HG03565 (cell line): Measurements from ENCODE around the gene ASS1.

Experiments used
- ATAC-seq: cut with Tn5 transposase; IDR thresholded peaks from one replicate; pipeline ENCODE4 v1.9.1; 2021; ENCODE audit warnings: mild to moderate bottlenecking, moderate library complexity; ENCODE audit not compliant: unreplicated experiment

The ASS1 gene

DNA sequence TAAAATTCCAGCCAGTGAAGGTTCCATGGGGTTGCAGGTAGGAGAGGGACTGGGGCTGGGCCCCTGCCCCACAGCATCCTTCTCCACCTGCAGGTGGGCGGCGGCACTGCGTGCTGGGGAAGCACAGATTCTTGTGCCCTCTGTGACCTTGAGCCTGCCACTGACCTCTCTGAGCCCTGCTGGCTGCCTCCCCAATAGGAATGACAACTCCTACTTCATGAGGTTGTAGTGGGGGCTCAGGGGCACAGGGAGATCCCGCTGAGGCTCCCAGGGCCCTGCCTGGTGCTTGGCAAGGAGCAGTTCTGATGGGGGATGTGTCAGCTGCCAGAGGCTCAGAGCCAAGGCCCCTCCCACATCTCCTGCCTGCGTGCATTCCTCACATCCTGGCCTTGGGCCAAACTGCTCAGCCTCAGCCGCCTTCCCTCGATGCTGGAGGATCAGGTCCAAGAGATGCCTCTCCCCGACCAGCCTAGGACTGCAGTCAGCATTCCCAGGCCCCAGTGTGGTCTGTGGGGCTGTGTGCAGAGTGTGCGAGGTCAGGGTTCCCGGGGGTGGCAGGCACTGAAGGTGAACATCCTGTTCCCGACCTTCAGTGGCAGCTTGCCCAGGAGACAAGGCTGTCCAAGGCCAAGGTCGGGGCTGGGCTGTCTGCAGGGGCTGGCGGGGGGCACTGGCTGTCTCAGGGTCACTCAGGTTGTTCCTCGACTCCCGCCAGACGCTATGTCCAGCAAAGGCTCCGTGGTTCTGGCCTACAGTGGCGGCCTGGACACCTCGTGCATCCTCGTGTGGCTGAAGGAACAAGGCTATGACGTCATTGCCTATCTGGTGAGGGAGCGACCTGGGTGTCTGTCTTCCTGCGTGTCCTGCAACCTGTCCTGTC is 7.0 kb downstream of the ASS1 start:
- no peak for ATAC-seq

DNA sequence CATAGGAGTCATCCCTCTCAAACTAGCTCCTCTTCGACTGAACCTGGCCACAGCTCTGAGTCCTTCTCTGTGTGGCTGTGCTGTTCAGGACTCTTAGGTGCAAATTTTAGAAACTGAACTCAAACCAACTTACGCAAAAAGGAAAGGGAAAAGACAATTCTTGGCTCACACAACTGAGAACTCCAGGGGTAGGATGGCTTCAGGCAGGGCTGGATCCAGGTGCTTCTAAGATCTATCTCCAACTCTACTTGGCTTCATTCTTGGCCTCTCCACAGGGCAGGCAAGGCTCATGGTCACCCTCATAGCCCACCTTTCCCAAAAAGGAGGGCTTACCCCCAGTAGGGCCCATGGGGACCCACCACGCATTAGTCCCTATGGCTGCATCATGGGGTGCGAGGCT is 8.1 kb downstream of the ASS1 start:
- ATAC-seq = no peak

DNA sequence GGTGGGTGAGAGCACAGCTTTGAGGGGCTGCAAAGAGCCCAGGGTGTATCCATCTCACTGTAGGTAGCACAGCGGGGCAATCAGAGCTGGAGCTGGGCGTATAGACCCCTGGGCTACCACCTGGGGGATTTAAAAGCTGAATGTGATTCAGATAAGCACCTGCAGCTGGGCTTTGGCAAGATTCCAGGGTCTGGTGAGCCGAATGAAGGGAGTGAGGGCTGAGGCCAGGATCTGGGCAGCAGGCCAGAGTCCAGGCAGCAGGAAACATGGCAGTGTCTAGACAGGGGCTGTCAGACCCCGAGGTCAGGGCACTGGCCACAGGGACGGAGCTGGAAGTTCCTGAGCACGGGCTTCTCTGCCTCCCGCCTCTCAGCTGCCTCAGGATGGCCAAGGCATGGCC is 8.7 kb downstream of the ASS1 start:
- ATAC-seq = no peak

DNA sequence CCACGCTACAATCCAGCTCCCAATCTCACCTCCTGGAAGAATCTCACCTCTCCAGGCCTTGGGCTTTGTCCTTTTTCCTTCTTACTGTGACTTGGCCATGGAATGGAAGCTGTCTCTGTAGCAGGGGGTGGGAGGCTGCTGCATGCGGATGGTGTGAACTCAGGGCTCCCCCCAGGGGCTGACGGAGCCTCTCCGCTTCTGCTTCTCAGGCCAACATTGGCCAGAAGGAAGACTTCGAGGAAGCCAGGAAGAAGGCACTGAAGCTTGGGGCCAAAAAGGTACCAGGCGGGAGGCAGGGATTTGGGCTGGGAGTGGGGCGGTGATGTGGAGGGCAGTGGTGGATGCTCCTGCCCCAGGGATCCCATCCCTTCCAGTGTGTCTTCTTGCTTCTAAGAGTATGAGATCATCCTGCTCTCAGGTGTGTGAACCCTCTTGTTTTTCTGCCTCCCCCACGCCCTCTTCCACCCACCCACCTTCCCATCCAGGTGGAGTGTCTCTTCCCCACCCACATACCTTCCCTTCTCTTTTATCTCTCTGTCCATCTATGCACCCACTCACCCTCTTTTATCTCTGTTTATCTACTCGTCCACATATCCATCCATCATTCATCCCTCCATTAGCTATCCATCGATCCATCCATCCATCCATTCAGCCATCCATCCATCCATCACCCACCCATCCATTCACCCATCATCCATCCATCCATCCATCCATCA is 9.5 kb downstream of the ASS1 start:
- no peak for ATAC-seq

DNA sequence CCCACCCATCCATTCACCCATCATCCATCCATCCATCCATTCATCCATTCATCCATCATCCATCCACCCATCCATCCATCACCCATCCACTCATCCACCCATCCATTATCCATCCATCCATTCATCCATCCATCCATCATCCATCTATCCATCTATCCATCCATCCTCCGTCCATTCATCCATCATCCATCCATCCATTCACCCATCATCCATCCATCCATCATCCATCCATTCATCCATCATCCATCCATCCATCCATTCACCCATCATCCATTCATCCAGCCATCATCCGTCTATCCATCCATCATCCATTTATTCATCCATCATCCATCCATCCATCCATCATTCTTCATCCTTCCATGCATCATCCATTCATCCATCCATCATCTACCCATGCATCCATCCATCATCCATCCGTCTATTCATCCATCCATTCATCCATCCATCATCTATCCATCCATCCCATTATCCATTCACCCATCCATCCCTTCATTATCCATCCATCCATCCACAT is 10.1 kb downstream of the ASS1 start:
- no peak for ATAC-seq

DNA sequence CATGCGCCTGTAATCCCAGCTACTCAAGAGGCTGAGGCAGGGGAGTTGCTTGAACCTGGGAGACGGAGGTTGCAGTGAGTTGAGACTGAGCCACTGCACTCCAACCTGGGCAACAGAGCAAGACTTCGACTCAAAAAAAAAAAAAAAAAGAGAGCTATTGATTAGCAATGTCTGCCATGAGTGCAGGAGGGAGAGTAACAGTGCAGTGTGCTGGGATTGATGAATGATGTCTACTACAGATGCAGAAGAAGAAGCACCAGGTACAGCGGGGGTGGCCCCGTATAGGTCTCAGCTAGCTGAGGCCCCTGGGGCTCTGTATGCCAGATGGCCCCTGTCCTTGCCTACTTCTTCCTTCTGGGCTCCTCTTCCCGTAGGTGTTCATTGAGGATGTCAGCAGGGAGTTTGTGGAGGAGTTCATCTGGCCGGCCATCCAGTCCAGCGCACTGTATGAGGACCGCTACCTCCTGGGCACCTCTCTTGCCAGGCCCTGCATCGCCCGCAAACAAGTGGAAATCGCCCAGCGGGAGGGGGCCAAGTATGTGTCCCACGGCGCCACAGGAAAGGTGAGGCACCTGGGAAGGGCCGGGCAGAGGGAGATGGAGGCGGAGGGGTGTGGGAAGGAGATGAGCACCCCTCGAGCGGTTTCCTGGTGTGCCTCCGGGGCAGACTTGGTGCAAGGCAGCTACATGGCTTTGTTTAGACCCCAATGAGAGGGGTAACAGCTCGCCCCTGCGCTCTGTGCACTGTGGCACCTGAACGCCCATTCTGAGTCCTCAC is 13.5 kb downstream of the ASS1 start:
- no peak for ATAC-seq

DNA sequence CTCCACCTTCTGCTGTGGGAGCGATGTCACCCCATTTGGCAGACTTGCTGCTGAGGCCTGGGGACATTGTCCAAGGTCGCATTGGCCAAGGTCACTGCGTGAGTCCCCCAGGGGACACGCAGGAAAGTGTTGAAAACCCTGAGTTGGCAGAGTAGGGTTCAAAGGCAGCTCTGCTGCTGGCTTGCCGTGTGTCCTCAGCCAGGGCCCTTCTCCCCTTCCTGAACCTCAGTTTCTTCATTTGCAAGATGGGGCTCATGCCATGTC is 14.0 kb downstream of the ASS1 start:
- no peak for ATAC-seq

DNA sequence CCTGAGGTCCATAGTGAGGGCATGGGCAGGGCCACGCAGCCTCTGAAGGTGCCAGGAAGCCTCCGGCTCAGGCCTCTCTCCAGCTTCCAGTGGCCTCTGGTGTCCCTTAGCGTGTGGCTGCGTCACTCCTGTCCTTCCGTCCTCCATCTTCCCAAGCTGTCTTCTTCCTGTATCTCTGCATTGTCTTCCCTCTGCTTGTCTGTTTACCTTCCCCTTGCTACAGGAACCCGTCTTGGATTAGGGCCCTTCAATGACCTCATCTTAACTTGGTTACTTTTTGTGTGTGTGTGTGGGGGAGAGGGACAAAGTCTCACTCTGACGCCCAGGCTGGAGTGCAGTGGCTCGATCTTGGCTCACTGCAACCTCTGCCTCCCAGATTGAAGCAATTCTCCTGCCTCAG is 14.4 kb downstream of the ASS1 start:
- ATAC-seq = no peak

DNA sequence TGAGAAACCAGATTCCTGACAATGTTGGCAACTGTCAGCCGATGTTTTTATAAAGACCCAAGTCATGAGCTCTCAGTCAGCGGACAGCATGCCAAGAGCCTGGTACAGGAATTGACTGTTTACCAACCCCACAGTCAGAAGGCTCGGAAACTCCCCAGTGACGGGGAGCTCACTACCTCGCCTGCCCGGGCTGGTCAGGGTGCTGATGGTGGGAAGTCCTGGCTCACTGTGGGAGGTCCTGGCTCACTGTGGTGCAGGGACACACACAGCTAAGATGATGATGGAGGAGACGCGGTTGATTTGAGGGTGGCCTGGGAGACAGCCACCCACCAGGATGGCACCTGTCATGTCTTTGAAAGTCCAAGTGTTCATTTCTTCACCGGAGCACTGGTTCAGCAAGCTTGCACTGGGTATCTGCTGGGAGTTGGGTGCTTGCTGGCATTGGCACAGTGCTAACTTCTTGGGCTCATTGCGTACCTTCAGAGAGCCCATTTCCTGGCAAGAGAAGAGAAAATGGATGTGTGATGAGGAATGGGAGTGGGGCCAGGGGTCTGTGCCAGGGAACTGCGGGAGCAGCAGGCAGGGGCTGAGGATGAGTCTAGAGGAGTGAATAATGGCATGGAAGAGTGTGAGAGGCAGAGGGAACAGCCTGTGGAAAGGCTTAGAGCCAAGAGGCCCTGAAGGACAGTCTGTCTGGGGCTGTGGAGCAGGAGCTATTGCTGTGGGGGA is 15.3 kb downstream of the ASS1 start:
- no peak for ATAC-seq

DNA sequence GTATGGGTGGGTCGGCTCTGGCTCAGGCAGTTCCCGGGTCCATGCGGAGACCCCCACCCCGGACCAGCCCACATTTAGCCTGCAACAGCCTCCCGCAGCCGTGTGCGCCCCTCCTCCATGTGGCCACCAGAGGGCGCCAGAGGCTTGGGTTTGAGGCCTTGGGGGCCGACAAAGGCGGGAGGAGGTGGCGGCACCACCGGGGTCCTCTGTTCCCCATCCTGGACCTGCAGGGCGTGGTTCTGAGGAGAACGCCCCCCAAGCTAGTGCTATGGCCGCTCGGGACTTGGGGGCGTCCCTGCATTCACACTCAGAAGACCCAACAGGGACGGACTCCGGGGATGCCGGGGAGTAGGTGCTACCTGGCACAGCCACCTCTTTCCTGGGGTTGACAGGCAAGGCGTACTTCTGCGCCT is 16.5 kb downstream of the ASS1 start:
- ATAC-seq = no peak

DNA sequence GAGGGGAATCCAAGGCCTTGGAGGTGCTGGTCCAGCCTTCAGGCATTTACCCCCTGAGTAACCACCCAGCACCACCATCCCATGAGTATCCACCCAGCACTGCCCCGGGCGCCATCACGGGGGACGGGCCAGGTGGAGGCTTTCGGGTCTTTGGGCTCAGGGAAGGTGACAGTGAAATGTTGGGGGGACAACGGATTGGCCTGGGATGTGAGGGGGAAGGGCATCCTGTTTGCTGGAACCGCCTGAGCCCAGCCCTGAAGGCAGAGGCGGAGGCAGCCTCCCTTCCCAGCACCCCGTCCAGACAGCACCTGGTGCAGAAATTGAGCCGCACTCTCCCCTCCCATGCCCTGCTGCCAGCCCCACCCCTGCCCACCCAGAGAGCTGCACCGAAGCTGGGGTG is 17.0 kb downstream of the ASS1 start:
- ATAC-seq = no peak

DNA sequence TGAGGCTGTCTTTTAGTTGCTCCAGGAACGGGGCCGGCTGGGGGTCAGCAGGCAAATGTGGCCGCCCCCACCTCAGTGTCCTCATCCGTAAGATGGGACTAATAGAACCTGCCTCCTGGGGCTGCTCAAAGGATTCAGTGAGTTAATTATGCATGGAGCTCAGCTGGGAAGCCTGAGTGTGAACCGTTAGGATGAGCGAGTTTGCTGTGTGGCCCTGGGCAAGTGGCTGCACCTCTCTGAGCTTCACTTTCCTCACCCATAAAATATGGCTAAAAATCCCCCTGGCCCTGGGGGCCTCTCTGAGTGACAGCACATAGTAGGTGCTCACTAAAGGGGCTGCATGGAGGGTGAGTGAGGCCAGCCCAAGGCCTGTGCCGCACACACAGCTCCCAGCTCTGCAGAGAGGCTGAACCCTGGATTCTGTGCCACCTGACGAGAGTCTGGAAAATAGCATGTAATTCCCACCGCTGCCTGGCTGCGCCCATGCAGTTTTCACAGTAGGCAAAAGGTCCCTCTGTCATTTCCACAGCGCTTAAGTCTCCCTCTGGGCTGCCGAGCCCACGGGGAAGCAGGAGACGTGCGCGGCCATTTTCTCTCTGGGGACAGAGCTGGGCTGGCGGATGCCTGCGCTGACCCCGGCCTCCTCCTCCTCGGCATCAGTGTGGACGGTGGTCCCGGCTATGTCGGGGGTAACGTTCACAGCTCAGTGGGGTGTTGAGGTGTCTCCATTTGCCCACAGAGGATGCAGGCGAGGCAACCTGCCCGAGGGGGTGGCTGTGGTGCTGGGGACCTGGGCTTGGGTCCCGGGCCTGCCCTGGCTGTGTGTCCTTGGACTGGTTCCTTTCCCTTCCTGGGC is 18.2 kb downstream of the ASS1 start:
- ATAC-seq = no peak

DNA sequence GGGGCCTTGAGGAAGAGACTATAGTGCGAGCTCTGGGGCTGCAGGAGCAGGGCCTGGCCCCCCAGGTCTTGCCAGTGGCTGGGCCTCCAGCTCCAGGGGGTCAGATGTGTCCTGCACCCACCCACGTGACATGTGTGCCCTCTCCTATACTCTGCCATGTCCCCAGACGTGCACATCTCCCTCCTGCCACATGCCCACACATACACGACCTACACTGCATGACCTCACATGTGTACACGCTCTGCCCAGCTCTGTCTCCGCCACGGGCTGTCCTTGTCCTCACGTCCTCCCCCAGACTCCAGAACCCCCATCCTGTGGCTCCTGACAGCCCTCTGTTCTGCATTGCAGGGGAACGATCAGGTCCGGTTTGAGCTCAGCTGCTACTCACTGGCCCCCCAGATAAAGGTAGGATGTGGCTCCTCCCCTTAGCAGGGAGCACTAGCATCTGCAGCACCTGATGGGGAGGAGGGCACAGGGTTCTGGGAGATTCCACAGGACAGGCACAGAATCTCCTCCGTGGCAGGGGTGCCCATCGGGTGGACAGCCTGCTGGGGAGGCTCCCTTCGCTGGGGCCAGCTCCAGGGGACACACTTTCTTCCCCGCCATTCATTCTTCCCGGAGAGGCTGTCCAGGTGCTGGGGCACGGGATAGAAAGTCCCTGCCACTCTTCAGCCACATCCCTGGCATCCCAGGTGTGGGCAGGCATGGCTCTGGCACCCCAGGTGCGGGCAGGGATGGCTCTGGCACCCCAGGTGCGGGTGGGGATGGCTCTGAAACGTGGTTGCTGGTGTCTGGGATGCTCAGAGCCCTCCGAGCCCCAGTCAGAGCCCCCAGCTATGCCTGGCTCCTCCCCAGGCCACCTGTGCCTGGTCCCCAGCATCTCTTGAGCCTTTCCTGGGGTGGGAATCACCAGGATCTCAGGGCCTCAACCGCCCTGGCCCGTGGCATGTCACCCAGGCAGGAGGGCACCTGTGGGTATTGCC is 19.3 kb downstream of the ASS1 start:
- ATAC-seq = no peak

DNA sequence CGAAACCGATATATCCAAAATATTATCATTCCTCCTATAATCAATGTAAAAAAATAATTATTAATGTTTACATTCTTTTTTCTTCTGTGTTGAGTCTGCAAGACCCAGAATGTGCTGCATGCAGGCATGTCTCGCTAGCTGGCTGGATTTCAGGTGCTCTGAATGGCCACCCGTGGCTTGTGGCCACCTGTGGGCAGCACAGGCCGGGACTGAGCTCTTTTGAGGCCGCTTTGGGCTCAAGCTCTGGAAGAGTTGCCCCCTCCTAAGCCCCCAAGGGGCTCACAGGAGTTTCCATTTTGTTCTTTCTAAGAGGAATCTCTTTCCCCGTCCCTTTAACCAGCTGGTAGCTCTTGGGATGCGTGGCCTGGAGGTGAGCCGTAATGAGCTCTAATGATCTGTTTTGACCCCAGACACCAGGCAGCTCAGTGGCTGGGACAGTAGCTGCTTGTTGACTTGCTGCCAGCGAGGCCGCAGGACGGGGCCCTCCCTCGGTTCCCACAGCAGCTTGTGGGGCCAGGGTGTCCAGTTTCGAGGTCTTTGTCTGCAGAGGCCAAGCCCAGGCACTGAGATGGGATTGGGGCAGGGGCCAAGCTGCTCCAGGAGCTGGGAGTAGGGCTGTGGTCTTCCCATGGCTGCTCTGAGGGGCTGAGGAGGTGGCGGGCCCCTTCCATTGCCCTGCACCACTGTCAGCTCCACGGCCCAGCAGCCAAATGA is 20.8 kb downstream of the ASS1 start:
- ATAC-seq = no peak

DNA sequence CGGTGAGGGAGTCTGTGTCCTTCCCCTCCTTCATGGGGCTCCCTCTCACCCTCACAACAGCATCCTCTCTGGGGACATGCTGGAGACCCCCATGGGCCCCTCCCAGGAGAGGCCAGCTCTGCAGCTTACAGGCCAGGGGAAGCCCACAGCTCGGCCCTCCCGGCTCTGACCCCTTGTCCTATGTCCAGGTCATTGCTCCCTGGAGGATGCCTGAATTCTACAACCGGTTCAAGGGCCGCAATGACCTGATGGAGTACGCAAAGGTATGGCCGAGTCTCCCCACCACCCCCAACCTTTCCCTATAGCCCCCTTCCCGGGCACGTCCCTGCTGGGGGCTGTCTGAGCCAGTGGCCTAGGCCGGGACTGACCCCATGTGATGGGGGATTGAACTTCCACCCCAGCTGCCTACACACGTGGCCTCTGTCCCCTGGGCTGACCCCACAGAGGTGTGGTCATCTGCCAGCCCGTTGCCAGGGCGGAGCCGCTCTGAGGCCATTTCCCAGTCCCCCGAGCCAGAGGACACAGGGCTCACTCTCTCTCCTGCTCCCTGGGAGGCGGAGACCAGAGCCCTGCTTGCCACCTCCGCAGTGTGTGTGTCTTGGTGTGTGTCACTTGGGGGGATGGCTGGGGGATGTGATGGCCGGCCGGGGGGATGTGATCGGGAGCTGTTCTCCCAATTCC is 21.9 kb downstream of the ASS1 start:
- no peak for ATAC-seq

DNA sequence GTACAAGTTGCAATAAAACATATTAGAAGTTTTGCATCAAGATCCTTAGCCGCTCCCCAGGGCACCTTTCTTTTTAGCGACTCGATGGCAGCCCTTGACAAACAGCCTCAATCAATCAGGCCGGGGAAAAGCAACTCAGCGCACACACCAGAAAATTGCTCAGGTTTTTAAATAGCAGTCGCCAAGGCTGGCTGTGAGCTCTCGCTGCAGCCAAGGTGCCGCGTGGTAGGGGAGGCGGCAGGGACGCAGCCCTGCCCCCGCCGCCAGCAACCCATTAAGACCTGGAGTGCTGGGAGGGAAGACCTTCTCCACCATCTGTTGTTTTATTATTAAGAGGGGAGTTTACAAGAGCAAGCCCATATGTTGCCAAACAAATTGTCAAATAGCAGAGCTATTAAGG is 22.6 kb downstream of the ASS1 start:
- ATAC-seq = no peak

DNA sequence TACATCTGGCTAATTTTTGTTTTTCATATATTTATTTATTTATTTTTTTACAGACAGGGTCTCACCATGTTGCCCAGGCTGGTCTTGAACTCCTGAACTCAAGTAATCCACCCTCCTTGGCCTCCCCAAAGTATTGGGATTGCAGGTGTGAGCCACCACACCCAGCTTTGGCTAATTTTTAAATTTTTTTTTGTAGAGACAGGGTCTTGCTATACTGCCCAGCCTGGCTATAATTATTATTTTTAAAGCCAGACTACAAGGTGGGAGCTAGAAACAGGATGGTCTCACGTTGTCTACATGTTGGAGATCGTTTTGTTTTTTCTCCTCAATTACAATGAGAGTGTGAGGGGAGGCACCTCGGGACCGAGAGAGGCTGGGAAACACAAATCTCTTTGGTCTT is 23.8 kb downstream of the ASS1 start:
- no peak for ATAC-seq

DNA sequence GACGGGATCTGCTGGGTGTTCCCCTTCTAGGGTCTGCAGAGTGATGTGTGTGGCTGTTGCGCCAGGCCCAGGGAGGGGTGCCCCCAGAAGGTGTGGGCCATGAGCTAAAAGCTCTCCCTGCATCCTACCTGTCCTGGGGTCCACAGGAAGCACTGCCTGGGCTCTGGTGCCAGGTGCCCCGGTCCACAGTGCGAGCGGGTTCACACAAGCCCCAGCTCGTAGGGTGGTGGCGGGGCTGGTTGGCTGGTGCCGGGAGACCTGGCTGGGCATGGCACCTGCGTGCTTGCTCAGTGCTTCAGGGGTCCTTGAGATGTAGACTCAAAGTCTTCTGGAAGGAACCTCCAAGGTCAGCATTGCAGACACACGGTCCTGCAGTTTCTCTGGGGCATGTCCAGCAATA is 25.5 kb downstream of the ASS1 start:
- ATAC-seq = no peak
